CD4-positive, alpha-beta memory T cell (primary cell): ENCODE measurements around the gene SDE2. TPM values are rescaled to one million over a fixed set of nuclear protein-coding genes. Genes with fewer than 3 reads are reported as not detected.
A peak's percentile ranks its signal among the peaks of the same experiment; 100 is the strongest.

Source experiments
- CTCF ChIA-PET: fragments of 350-600 bp; sonication (Branson Sonifier 250); formaldehyde crosslinking; loops from one replicate; lab custom pipeline; 2021; ENCODE audit warnings: inconsistent platforms; ENCODE audit not compliant: partially characterized antibody; lab: Charles Lee
- POLR2A ChIA-PET: fragments of 350-600 bp; sonication (Branson Sonifier 250); formaldehyde crosslinking; loops from one replicate; lab custom pipeline; 2021; ENCODE audit not compliant: partially characterized antibody; lab: Charles Lee
- DNase-seq, 5 donors: peaks; one replicate each; pipeline versions ENCODE4 v3.0.0 to v3.0.0-alpha.2; 2020 to 2022; ENCODE audit warnings: mixed read lengths in 1 of 5
- H3K27ac ChIP-seq: one replicate; pipeline ENCODE4 v1.7.0; 2013; ENCODE audit warnings: low read depth, low read length
- H3K27me3 ChIP-seq: 2 replicates; pipeline ENCODE4 v1.7.0; 2013; ENCODE audit warnings: mild to moderate bottlenecking, low read length, moderate library complexity; ENCODE audit not compliant: insufficient read depth
- H3K36me3 ChIP-seq: 2 replicates; pipeline ENCODE4 v1.7.0; 2013; ENCODE audit warnings: mild to moderate bottlenecking, low read length, moderate library complexity; ENCODE audit not compliant: insufficient read depth
- H3K4me1 ChIP-seq: 2 replicates; pipeline ENCODE4 v1.7.0; 2013; ENCODE audit warnings: mild to moderate bottlenecking, low read length, moderate library complexity; ENCODE audit not compliant: insufficient read depth
- H3K4me3 ChIP-seq, 2 donors: one replicate each; pipeline ENCODE4 v1.7.0; 2013; ENCODE audit warnings: low read length in 2 of 2, mild to moderate bottlenecking in 1 of 2
- H3K9me3 ChIP-seq, 2 donors: one replicate each; pipeline ENCODE4 v1.7.0; 2013; ENCODE audit warnings: low read length in 2 of 2, control low read depth in 1 of 2; ENCODE audit not compliant: control insufficient read depth in 1 of 2
- H3K27ac Mint-ChIP-seq, 7 donors: one replicate each; pipeline ENCODE4 v1.8.0; 2020 to 2021; ENCODE audit warnings: mixed read lengths in 7 of 7, mild to moderate bottlenecking in 6 of 7, inconsistent platforms in 3 of 7, moderate library complexity in 3 of 7
- H3K27me3 Mint-ChIP-seq, 2 donors: one replicate each; pipeline ENCODE4 v1.8.0; 2020 to 2021; ENCODE audit warnings: mixed read lengths in 2 of 2
- H3K36me3 Mint-ChIP-seq, 2 donors: one replicate each; pipeline ENCODE4 v1.8.0; 2020 to 2021; ENCODE audit warnings: mixed read lengths in 2 of 2, inconsistent platforms in 1 of 2, mild to moderate bottlenecking in 1 of 2
- H3K4me1 Mint-ChIP-seq, 4 donors: one replicate each; pipeline ENCODE4 v1.8.0; 2020 to 2021; ENCODE audit warnings: mixed read lengths in 4 of 4, mild to moderate bottlenecking in 1 of 4
- H3K4me3 Mint-ChIP-seq, 8 donors: one replicate each; pipeline ENCODE4 v1.8.0; 2020 to 2021; ENCODE audit warnings: mixed read lengths in 8 of 8, mild to moderate bottlenecking in 7 of 8, moderate library complexity in 6 of 8, inconsistent platforms in 3 of 8
- H3K9me3 Mint-ChIP-seq, 8 donors: one replicate each; pipeline ENCODE4 v1.8.0; 2020 to 2021; ENCODE audit warnings: mixed read lengths in 8 of 8, mild to moderate bottlenecking in 5 of 8, inconsistent platforms in 3 of 8, moderate library complexity in 1 of 8
- intact Hi-C: fragments of 100-400 bp; cut with micrococcal nuclease; formaldehyde crosslinking; loops from one replicate; pipeline ENCODE4 v1.15.1; 2023
- polyA plus RNA-seq, 2 donors: library from polyadenylated mRNA; unstranded; fragments of 300-500 nt; fragmentation: Illumina TruSeq; gene quantifications; one replicate each; pipeline ENCODE4 v1.2.3, GENCODE V29; 2021
- total RNA-seq, 2 experiments: library from RNA; stranded (reverse); gene quantifications; one replicate each; pipeline ENCODE4 v1.2.3, GENCODE V29; 2021

Gene SDE2
- total and polyA plus RNA-seq, 4 experiments from 2014 or later, result 10.0 to 21.2 (median 20.0) TPM

GRCh38 chr1:226035915-226036314 lies 36.8 kb upstream of the SDE2 start:
- H3K9me3 Mint-ChIP-seq, result no peaks in the 10 kb centered on the region

GRCh38 chr1:226034482-226034881 lies 35.3 kb upstream of the SDE2 start:
- no peaks in the 10 kb centered on the region for H3K36me3 ChIP-seq
- ChIA-PET CTCF (no interaction called here), POLR2A (interaction anchor here (2.1 kb wide), 1 partner anchor 35 kb away, joined by 6 read pairs; the partner anchor contains the start of gene SDE2)
- Mint-ChIP-seq H3K27ac (no peak overlapping the region), H3K4me1 (no peaks in the 10 kb centered on the region), H3K27me3 (peaks cover 0 to 2% of the 10 kb centered on the region in 2 donors), H3K4me3 (no peak overlapping the region), H3K36me3 (no peaks in the 10 kb centered on the region), H3K9me3 (no peaks in the 10 kb centered on the region)
- no peaks in the 10 kb centered on the region for H3K4me1 ChIP-seq
- no peaks in the 10 kb centered on the region for H3K9me3 ChIP-seq
- H3K27me3 ChIP-seq, result no peaks in the 10 kb centered on the region
- H3K4me3 ChIP-seq, result no peak overlapping the region
- no peak for DNase-seq
- no peak overlapping the region for H3K27ac ChIP-seq
- intact Hi-C loops, result no loop called here

More at GRCh38 chr1:226035915-226036314, 36.8 kb upstream of the SDE2 start:
- no peaks in the 10 kb centered on the region for H3K36me3 Mint-ChIP-seq
- H3K4me3 Mint-ChIP-seq, result no peak overlapping the region
- H3K36me3 ChIP-seq, result no peaks in the 10 kb centered on the region
- no peaks in the 10 kb centered on the region for H3K4me1 ChIP-seq
- no peaks in the 10 kb centered on the region for H3K9me3 ChIP-seq
- H3K27me3 ChIP-seq, result no peaks in the 10 kb centered on the region
- ChIA-PET CTCF (no interaction called here), POLR2A (no interaction called here)
- peaks cover 0 to 2% of the 10 kb centered on the region in 2 donors for H3K27me3 Mint-ChIP-seq
- DNase-seq, result no peak
- no peak overlapping the region for H3K4me3 ChIP-seq
- intact Hi-C loops, result no loop called here
- no peaks in the 10 kb centered on the region for H3K4me1 Mint-ChIP-seq
- no peak overlapping the region for H3K27ac ChIP-seq
- no peak overlapping the region for H3K27ac Mint-ChIP-seq

- H3K27ac Mint-ChIP-seq, result no peak overlapping the region
Observed at GRCh38 chr1:226033991-226034390, 34.8 kb upstream of the SDE2 start.

GRCh38 chr1:226033582-226033981 lies 34.4 kb upstream of the SDE2 start:
- intact Hi-C loops, result no loop called here
- no peaks in the 10 kb centered on the region for H3K9me3 ChIP-seq
- DNase-seq, result no peak
- Mint-ChIP-seq H3K36me3 (no peaks in the 10 kb centered on the region), H3K4me3 (no peak overlapping the region), H3K27ac (no peak overlapping the region), H3K9me3 (no peaks in the 10 kb centered on the region), H3K27me3 (peaks cover 0 to 2% of the 10 kb centered on the region in 2 donors), H3K4me1 (no peaks in the 10 kb centered on the region)
- POLR2A ChIA-PET, result interaction anchor here (0.8 to 2.1 kb wide), 2 partner anchors 29 to 34 kb away, joined by 3 to 6 read pairs; partner anchors contain the start of genes H3-3A and SDE2
- no peak overlapping the region for H3K27ac ChIP-seq
- H3K36me3 ChIP-seq, result no peaks in the 10 kb centered on the region
- CTCF ChIA-PET, result interaction anchor here (0.8 kb wide), 1 partner anchor 8 kb away, joined by 3 read pairs; no protein-coding TSS in a partner anchor
- no peaks in the 10 kb centered on the region for H3K4me1 ChIP-seq
- no peak overlapping the region for H3K4me3 ChIP-seq
- H3K27me3 ChIP-seq, result no peaks in the 10 kb centered on the region

More at GRCh38 chr1:226033991-226034390, 34.8 kb upstream of the SDE2 start:
- Histone ChIP-seq H3K4me3 (no peak overlapping the region), H3K36me3 (no peaks in the 10 kb centered on the region), H3K4me1 (no peaks in the 10 kb centered on the region), H3K9me3 (no peaks in the 10 kb centered on the region), H3K27ac (no peak overlapping the region), H3K27me3 (no peaks in the 10 kb centered on the region)
- H3K9me3 Mint-ChIP-seq, result no peaks in the 10 kb centered on the region
- H3K27me3 Mint-ChIP-seq, result peaks cover 0 to 2% of the 10 kb centered on the region in 2 donors
- H3K4me3 Mint-ChIP-seq, result no peak overlapping the region
- DNase-seq, result no peak
- CTCF ChIA-PET, result interaction anchor here (0.8 kb wide), 1 partner anchor 8 kb away, joined by 3 read pairs; no protein-coding TSS in a partner anchor
- intact Hi-C loops, result no loop called here
- no peaks in the 10 kb centered on the region for H3K36me3 Mint-ChIP-seq
- no peaks in the 10 kb centered on the region for H3K4me1 Mint-ChIP-seq
- POLR2A ChIA-PET, result interaction anchor here (0.8 to 2.1 kb wide), 2 partner anchors 28 to 34 kb away, joined by 3 to 6 read pairs; partner anchors contain the start of genes H3-3A and SDE2

GRCh38 chr1:226029568-226030225 lies 30.6 kb upstream of the SDE2 start:
- H3K36me3 Mint-ChIP-seq, result no peaks in the 10 kb centered on the region
- ChIA-PET CTCF (no interaction called here), POLR2A (no interaction called here)
- Histone ChIP-seq H3K36me3 (no peaks in the 10 kb centered on the region), H3K4me3 (no peak overlapping the region), H3K9me3 (no peaks in the 10 kb centered on the region), H3K27ac (no peak overlapping the region), H3K4me1 (no peaks in the 10 kb centered on the region), H3K27me3 (no peaks in the 10 kb centered on the region)
- DNase-seq, result no peak
- H3K4me3 Mint-ChIP-seq, result no peak overlapping the region
- intact Hi-C loops, result no loop called here
- H3K27ac Mint-ChIP-seq, result no peak overlapping the region
- peaks cover 0 to 2% of the 10 kb centered on the region in 2 donors for H3K27me3 Mint-ChIP-seq
- peaks cover 0 to 4% (median 4%) of the 10 kb centered on the region in 4 donors for H3K4me1 Mint-ChIP-seq
- no peaks in the 10 kb centered on the region for H3K9me3 Mint-ChIP-seq

- intact Hi-C loops, result no loop called here
- no peak overlapping the region for H3K4me3 Mint-ChIP-seq
- no peak for DNase-seq
Observed at GRCh38 chr1:226029093-226029496, 30.0 kb upstream of the SDE2 start.

GRCh38 chr1:226027538-226028217 lies 28.5 kb upstream of the SDE2 start:
- H3K36me3 ChIP-seq, result no peaks in the 10 kb centered on the region
- Mint-ChIP-seq H3K9me3 (no peaks in the 10 kb centered on the region), H3K4me1 (peaks cover 0 to 4% (median 4%) of the 10 kb centered on the region in 4 donors), H3K36me3 (no peaks in the 10 kb centered on the region), H3K4me3 (no peak overlapping the region), H3K27me3 (peaks cover 0 to 2% of the 10 kb centered on the region in 2 donors), H3K27ac (peak overlapping the region in 1 of 7 donors; percentile 12)
- DNase-seq, result no peak
- H3K4me3 ChIP-seq, result no peak overlapping the region
- no peaks in the 10 kb centered on the region for H3K4me1 ChIP-seq
- H3K9me3 ChIP-seq, result no peaks in the 10 kb centered on the region
- ChIA-PET CTCF (no interaction called here), POLR2A (no interaction called here)
- no peak overlapping the region for H3K27ac ChIP-seq
- no peaks in the 10 kb centered on the region for H3K27me3 ChIP-seq
- intact Hi-C loops, result no loop called here

More at GRCh38 chr1:226029093-226029496, 30.0 kb upstream of the SDE2 start:
- H3K36me3 Mint-ChIP-seq, result no peaks in the 10 kb centered on the region
- Histone ChIP-seq H3K27me3 (no peaks in the 10 kb centered on the region), H3K4me3 (no peak overlapping the region), H3K27ac (no peak overlapping the region), H3K4me1 (no peaks in the 10 kb centered on the region), H3K9me3 (no peaks in the 10 kb centered on the region), H3K36me3 (no peaks in the 10 kb centered on the region)
- no peak overlapping the region for H3K27ac Mint-ChIP-seq
- peaks cover 0 to 4% (median 4%) of the 10 kb centered on the region in 4 donors for H3K4me1 Mint-ChIP-seq
- ChIA-PET POLR2A (no interaction called here), CTCF (no interaction called here)
- H3K9me3 Mint-ChIP-seq, result no peaks in the 10 kb centered on the region
- H3K27me3 Mint-ChIP-seq, result peaks cover 0 to 2% of the 10 kb centered on the region in 2 donors
